ENCODE measurements around the gene ADGRA1. TPM values are rescaled to one million over a fixed set of nuclear protein-coding genes. Genes with fewer than 3 reads are reported as not detected.

Gene ADGRA1
- total and polyA plus RNA-seq, 2 donors (not counting 1 experiment from before 2014, with no cell fraction given): not detected

DNA sequence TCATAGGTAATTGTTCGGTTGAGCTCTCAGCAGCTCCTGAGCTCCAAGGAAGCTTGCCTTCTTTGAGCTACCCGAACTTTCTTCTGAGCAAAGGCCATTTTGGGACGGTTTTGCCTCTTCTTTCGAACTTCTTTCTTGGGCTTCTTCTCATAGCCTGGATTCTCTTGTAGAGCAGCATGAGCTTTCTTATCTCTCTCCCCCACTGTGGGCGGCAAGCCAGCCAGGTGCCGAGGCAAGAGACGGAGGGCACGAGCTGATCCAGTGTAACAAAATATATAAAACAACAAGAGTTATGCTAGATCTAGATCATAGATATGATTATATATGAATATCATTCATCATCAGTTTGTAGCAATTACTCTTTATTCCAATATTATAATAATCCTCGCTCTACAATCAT lies 55.8 kb downstream of the ADGRA1 start:
- no peaks in the 10 kb centered on the region for H4K20me1 ChIP-seq (ENCODE audit: control insufficient read depth, extremely low read depth, insufficient read depth, low read length)
- no peak overlapping the region for H2AFZ ChIP-seq (ENCODE audit: low read length)
- no peak overlapping the region for H3K4me2 ChIP-seq (ENCODE audit: extremely low read depth, insufficient read depth, low read length)
- no peak for DNase-seq (ENCODE audit: low read depth in 2 of 2)
- H3K4me1 ChIP-seq (ENCODE audit: control insufficient read depth, extremely low read depth, insufficient read depth, low read length): no peaks in the 10 kb centered on the region
- TF ChIP-seq, protein P1, sequence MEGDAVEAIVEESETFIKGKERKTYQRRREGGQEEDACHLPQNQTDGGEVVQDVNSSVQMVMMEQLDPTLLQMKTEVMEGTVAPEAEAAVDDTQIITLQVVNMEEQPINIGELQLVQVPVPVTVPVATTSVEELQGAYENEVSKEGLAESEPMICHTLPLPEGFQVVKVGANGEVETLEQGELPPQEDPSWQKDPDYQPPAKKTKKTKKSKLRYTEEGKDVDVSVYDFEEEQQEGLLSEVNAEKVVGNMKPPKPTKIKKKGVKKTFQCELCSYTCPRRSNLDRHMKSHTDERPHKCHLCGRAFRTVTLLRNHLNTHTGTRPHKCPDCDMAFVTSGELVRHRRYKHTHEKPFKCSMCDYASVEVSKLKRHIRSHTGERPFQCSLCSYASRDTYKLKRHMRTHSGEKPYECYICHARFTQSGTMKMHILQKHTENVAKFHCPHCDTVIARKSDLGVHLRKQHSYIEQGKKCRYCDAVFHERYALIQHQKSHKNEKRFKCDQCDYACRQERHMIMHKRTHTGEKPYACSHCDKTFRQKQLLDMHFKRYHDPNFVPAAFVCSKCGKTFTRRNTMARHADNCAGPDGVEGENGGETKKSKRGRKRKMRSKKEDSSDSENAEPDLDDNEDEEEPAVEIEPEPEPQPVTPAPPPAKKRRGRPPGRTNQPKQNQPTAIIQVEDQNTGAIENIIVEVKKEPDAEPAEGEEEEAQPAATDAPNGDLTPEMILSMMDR (conservative IDR thresholded peaks at IDR 0.05 in 1 of 2, IDR thresholded peaks at IDR 0.05 in 1 of 2; ENCODE audit: low read depth in 1 of 2, low read length in 2 of 2): no peak
- no peak for TF ChIP-seq EZH2 (IDR thresholded peaks at IDR 0.05; ENCODE audit: low read length, missing control alignments)
- no peaks in the 10 kb centered on the region for H3K79me2 ChIP-seq (ENCODE audit: control insufficient read depth, insufficient read depth, low read length)
- H3K4me3 ChIP-seq (replicated peaks in 1 of 4; ENCODE audit: control extremely low read depth in 1 of 4, insufficient read depth in 1 of 4, low read depth in 3 of 4, low read length in 4 of 4): no peak overlapping the region
- no peaks in the 10 kb centered on the region for H3K36me3 ChIP-seq (ENCODE audit: control insufficient read depth, insufficient read depth, low read length)
- no peaks in the 10 kb centered on the region for H3K9me3 ChIP-seq (ENCODE audit: control insufficient read depth, insufficient read depth, low read depth, low read length)
- no peaks in the 10 kb centered on the region for H3K27me3 ChIP-seq (ENCODE audit: control insufficient read depth, insufficient read depth, low read length)
- no peak overlapping the region for H3K9ac ChIP-seq (ENCODE audit: insufficient read depth, low read length)
- H3K27ac ChIP-seq (ENCODE audit: insufficient read depth, low read length): no peak overlapping the region

DNA sequence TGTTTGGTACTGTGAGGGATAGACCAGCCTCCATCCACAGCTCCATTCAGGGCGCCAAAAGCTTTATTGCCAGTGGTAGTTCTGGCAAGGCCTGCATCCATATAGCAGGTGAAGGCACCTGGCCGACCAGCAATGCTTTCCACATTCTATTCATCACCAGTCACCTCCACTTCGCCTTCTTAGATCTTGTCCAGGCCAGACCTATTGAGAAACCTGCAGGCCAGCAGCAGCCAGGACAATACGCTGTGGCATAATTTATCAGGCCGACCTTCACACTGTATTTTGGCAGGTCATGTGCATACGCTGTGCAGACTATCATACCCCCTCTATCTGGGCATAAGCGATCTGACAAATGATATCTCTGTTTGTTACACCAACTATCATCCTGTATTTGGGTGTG lies 57.0 kb downstream of the ADGRA1 start:
- Histone ChIP-seq H3K79me2 (ENCODE audit: control insufficient read depth, insufficient read depth, low read length) (no peaks in the 10 kb centered on the region), H2AFZ (ENCODE audit: low read length) (no peak overlapping the region), H3K27me3 (ENCODE audit: control insufficient read depth, insufficient read depth, low read length) (no peaks in the 10 kb centered on the region), H3K4me2 (ENCODE audit: extremely low read depth, insufficient read depth, low read length) (no peak overlapping the region), H3K4me3 (replicated peaks in 1 of 4; ENCODE audit: control extremely low read depth in 1 of 4, insufficient read depth in 1 of 4, low read depth in 3 of 4, low read length in 4 of 4) (no peak overlapping the region), H3K36me3 (ENCODE audit: control insufficient read depth, insufficient read depth, low read length) (no peaks in the 10 kb centered on the region), H3K27ac (ENCODE audit: insufficient read depth, low read length) (no peak overlapping the region), H3K9me3 (ENCODE audit: control insufficient read depth, insufficient read depth, low read depth, low read length) (no peaks in the 10 kb centered on the region), H4K20me1 (ENCODE audit: control insufficient read depth, extremely low read depth, insufficient read depth, low read length) (no peaks in the 10 kb centered on the region), H3K4me1 (ENCODE audit: control insufficient read depth, extremely low read depth, insufficient read depth, low read length) (no peaks in the 10 kb centered on the region), H3K9ac (ENCODE audit: insufficient read depth, low read length) (no peak overlapping the region)
- no peak for TF ChIP-seq EZH2 (IDR thresholded peaks at IDR 0.05; ENCODE audit: low read length, missing control alignments)
- TF ChIP-seq, protein P1 (conservative IDR thresholded peaks at IDR 0.05 in 1 of 2, IDR thresholded peaks at IDR 0.05 in 1 of 2; ENCODE audit: low read depth in 1 of 2, low read length in 2 of 2): no peak
- DNase-seq (ENCODE audit: low read depth in 2 of 2): no peak

DNA sequence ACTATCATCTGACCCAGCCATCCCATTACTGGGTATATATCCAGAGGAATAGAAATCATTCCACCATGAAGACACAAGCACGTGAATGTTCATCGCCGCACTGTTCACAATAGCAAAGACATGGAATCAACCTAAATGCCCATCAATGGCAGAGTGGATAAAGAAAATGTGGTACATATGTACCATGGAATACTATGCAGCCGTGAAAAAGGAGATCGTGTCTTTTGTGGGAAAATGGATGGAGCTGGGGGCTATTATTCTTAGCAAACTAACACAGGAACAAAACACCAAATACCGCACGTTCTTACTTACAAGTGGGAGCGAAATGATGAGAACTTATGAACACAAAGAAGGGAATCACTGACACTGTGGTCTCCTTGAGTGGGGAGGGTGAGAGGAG lies 62.5 kb downstream of the ADGRA1 start:
- Histone ChIP-seq H4K20me1 (ENCODE audit: control insufficient read depth, extremely low read depth, insufficient read depth, low read length) (no peaks in the 10 kb centered on the region), H2AFZ (ENCODE audit: low read length) (no peak overlapping the region), H3K4me1 (ENCODE audit: control insufficient read depth, extremely low read depth, insufficient read depth, low read length) (no peaks in the 10 kb centered on the region), H3K9me3 (ENCODE audit: control insufficient read depth, insufficient read depth, low read depth, low read length) (no peaks in the 10 kb centered on the region), H3K79me2 (ENCODE audit: control insufficient read depth, insufficient read depth, low read length) (no peaks in the 10 kb centered on the region), H3K27ac (ENCODE audit: insufficient read depth, low read length) (no peak overlapping the region), H3K4me2 (ENCODE audit: extremely low read depth, insufficient read depth, low read length) (no peak overlapping the region), H3K27me3 (ENCODE audit: control insufficient read depth, insufficient read depth, low read length) (no peaks in the 10 kb centered on the region), H3K9ac (ENCODE audit: insufficient read depth, low read length) (no peak overlapping the region), H3K36me3 (ENCODE audit: control insufficient read depth, insufficient read depth, low read length) (no peaks in the 10 kb centered on the region), H3K4me3 (replicated peaks in 1 of 4; ENCODE audit: control extremely low read depth in 1 of 4, insufficient read depth in 1 of 4, low read depth in 3 of 4, low read length in 4 of 4) (no peak overlapping the region)
- no peak for TF ChIP-seq EZH2 (IDR thresholded peaks at IDR 0.05; ENCODE audit: low read length, missing control alignments)
- TF ChIP-seq, protein P1 (conservative IDR thresholded peaks at IDR 0.05 in 1 of 2, IDR thresholded peaks at IDR 0.05 in 1 of 2; ENCODE audit: low read depth in 1 of 2, low read length in 2 of 2): no peak
- DNase-seq (ENCODE audit: low read depth in 2 of 2): no peak
